Natural killer cell (primary cell): ENCODE data around the gene NELFCD. TPM values are rescaled to one million over a fixed set of nuclear protein-coding genes. Genes with fewer than 3 reads are reported as not detected.

Experiments used
- ATAC-seq, 3 donors: fragments of 150-1000 bp in 2 of 3; fragments of 200-7000 bp in 1 of 3; cut with Tn5 transposase; 1 replicate in 1 of 3; 2 replicates in 2 of 3; pipeline ENCODE4 v1.10.0; 2021; ENCODE audit warnings: mild to moderate bottlenecking in 2 of 3, moderate library complexity in 2 of 3
- DNase-seq, 2 donors: peaks; one replicate each; pipeline versions ENCODE4 v3.0.0 to v3.0.0-alpha.2; 2013 to 2021; ENCODE audit warnings: mixed read lengths in 1 of 2
- H3K27ac ChIP-seq: one replicate; pipeline ENCODE4 v1.5.1; 2013; ENCODE audit warnings: mild to moderate bottlenecking, low read length
- H3K27me3 ChIP-seq: one replicate; pipeline ENCODE4 v1.6.1; 2013; ENCODE audit warnings: low read length; ENCODE audit not compliant: control insufficient read depth, insufficient read depth
- H3K36me3 ChIP-seq: one replicate; pipeline ENCODE4 v1.6.1; 2013; ENCODE audit warnings: low read length; ENCODE audit not compliant: control insufficient read depth, insufficient read depth
- H3K4me1 ChIP-seq: one replicate; pipeline ENCODE4 v1.6.1; 2013; ENCODE audit warnings: low read length; ENCODE audit not compliant: control insufficient read depth, insufficient read depth
- H3K4me3 ChIP-seq: one replicate; pipeline ENCODE4 v1.5.1; 2013; ENCODE audit warnings: low read length
- H3K9me3 ChIP-seq: one replicate; pipeline ENCODE4 v1.6.1; 2013; ENCODE audit warnings: low read length; ENCODE audit not compliant: control insufficient read depth, insufficient read depth
- H3K27ac Mint-ChIP-seq, 2 donors: one replicate each; pipeline ENCODE4 v1.8.0; 2022; ENCODE audit warnings: mild to moderate bottlenecking in 2 of 2, mixed read lengths in 2 of 2, moderate library complexity in 1 of 2
- H3K27me3 Mint-ChIP-seq, 2 donors: one replicate each; pipeline ENCODE4 v1.8.0; 2022; ENCODE audit warnings: low read depth in 2 of 2, mixed read lengths in 2 of 2
- H3K36me3 Mint-ChIP-seq: one replicate; pipeline ENCODE4 v1.8.0; 2022; ENCODE audit warnings: mixed read lengths
- H3K4me1 Mint-ChIP-seq, 2 donors: one replicate each; pipeline ENCODE4 v1.8.0; 2022; ENCODE audit warnings: mixed read lengths in 2 of 2
- H3K4me3 Mint-ChIP-seq: one replicate; pipeline ENCODE4 v1.8.0; 2022; ENCODE audit warnings: mild to moderate bottlenecking, moderate library complexity, mixed read lengths
- H3K9me3 Mint-ChIP-seq, 2 donors: one replicate each; pipeline ENCODE4 v1.8.0; 2022; ENCODE audit warnings: mixed read lengths in 2 of 2
- CTCF ChIP-seq: fragments of 200-600 bp; IDR thresholded peaks from one replicate; pipeline ENCODE4 v1.8.0; 2022; ENCODE audit warnings: antibody characterized with exemption
- WGBS: methylation state at CpG from one replicate; pipeline ENCODE4 v1.1.7; 2013; ENCODE audit warnings: missing lambda C conversion rate; ENCODE audit not compliant: insufficient coverage; 5-methylcytosine and 5-hydroxymethylcytosine counted together
- intact Hi-C: fragments of 100-400 bp; cut with micrococcal nuclease; formaldehyde crosslinking; loops from one replicate; pipeline ENCODE4 v1.14.2; 2022
- total RNA-seq, 4 donors: library from RNA; stranded (reverse); fragments of 120-200 nt in 1 of 4; gene quantifications; one replicate each; pipeline versions ENCODE4 v1.2.3 to v1.2.4, GENCODE V29; 2013 to 2022

NELFCD gene
- total RNA-seq, 3 donors from 2014 or later (not counting 1 experiment from before 2014, with no cell fraction given): 75.7 to 105 (median 92.6) TPM

- H3K36me3 ChIP-seq: peaks cover 61% of the 10 kb centered on the region
- 15% methylated on average over 13 of the region's 13 CpGs for WGBS
- peaks cover 21% of the 10 kb centered on the region for H3K4me1 ChIP-seq
- H3K9me3 Mint-ChIP-seq: no peaks in the 10 kb centered on the region
- no peaks in the 10 kb centered on the region for H3K27me3 ChIP-seq
- peaks cover 35% of the 10 kb centered on the region for H3K36me3 Mint-ChIP-seq
- intact Hi-C loops: loop anchor here (1.0 kb wide), 3 partner anchors 11 to 123 kb away; partner anchors contain the start of gene PRELID3B
- H3K27ac Mint-ChIP-seq: peak overlapping the region; percentile 91 to 93
- ATAC-seq (no peak), DNase-seq (peak in 1 of 2 donors; percentile 53)
- H3K4me1 Mint-ChIP-seq: peaks cover 50% of the 10 kb centered on the region in 2 donors
- peak overlapping the region; percentile 81 for H3K4me3 ChIP-seq
- peak overlapping the region; percentile 95 for H3K4me3 Mint-ChIP-seq
- H3K9me3 ChIP-seq: no peaks in the 10 kb centered on the region
- no peaks in the 10 kb centered on the region for H3K27me3 Mint-ChIP-seq
- H3K27ac ChIP-seq: peak overlapping the region; percentile 85
- no peak for TF ChIP-seq CTCF
Observed at GRCh38 chr20:59031564-59032022, 50.5 kb downstream of the NELFCD start.

GRCh38 chr20:59032023-59032712 lies 51.1 kb downstream of the NELFCD start, which contains the start of gene ATP5F1E:
TSS of gene ATP5F1E (minus strand) at chr20:59032335. CDS start at chr20:59032251, 84 bp downstream.
- Mint-ChIP-seq H3K9me3 (no peaks in the 10 kb centered on the region), H3K4me3 (peak within 1 kb of the TSS; percentile 95), H3K4me1 (peaks cover 45 to 49% of the 10 kb centered on the region in 2 donors), H3K36me3 (peaks cover 41% of the 10 kb centered on the region), H3K27me3 (no peaks in the 10 kb centered on the region), H3K27ac (peak within 1 kb of the TSS; percentile 91 to 93)
- H3K4me1 ChIP-seq: peaks cover 17% of the 10 kb centered on the region
- H3K4me3 ChIP-seq: peak within 1 kb of the TSS; percentile 81
- no peak for TF ChIP-seq CTCF
- peak; percentile 97 to 98 for DNase-seq
- peak within 1 kb of the TSS; percentile 85 for H3K27ac ChIP-seq
- peaks cover 61% of the 10 kb centered on the region for H3K36me3 ChIP-seq
- ATAC-seq: peak; percentile 95 to 99 (median 95)
- H3K9me3 ChIP-seq: no peaks in the 10 kb centered on the region
- WGBS: under 1% methylated on average over 86 of the region's 86 CpGs
- H3K27me3 ChIP-seq: no peaks in the 10 kb centered on the region
- intact Hi-C loops: loop anchor here (1.0 kb wide), 2 partner anchors 10 to 124 kb away; partner anchors contain the start of gene PRELID3B

- Mint-ChIP-seq H3K4me3 (peak overlapping the region; percentile 89), H3K4me1 (peaks cover 40 to 44% of the 10 kb centered on the region in 2 donors), H3K27ac (peak overlapping the region; percentile 91 to 93), H3K9me3 (no peaks in the 10 kb centered on the region), H3K36me3 (peaks cover 43% of the 10 kb centered on the region), H3K27me3 (no peaks in the 10 kb centered on the region)
- ATAC-seq (no peak), DNase-seq (no peak)
- H3K4me1 ChIP-seq: peaks cover 14% of the 10 kb centered on the region
- H3K27me3 ChIP-seq: no peaks in the 10 kb centered on the region
- 9% methylated on average over 13 of the region's 13 CpGs for WGBS
- H3K9me3 ChIP-seq: no peaks in the 10 kb centered on the region
- no peak for TF ChIP-seq CTCF
- intact Hi-C loops: loop anchor here (1.0 kb wide), 2 partner anchors 10 to 124 kb away; partner anchors contain the start of gene PRELID3B
- peaks cover 60% of the 10 kb centered on the region for H3K36me3 ChIP-seq
- H3K27ac ChIP-seq: peak overlapping the region; percentile 79
- peak overlapping the region; percentile 51 for H3K4me3 ChIP-seq
Observed at GRCh38 chr20:59032713-59033059, 51.6 kb downstream of the NELFCD start.
